Neural progenitor cell (in vitro differentiated cells): ENCODE measurements around the gene PCDH9. TPM values are rescaled to one million over a fixed set of nuclear protein-coding genes. Genes with fewer than 3 reads are reported as not detected.

Source experiments
- DNase-seq: peaks from one replicate; pipeline ENCODE4 v3.0.0-alpha.2; 2016; ENCODE audit warnings: low spot score
- H2AFZ ChIP-seq: fragments of 200-600 bp; sonication (generic); replicated peaks from 2 replicates; pipeline ENCODE4 v1.6.1; 2016; ENCODE audit warnings: antibody characterized with exemption
- H3F3A ChIP-seq: fragments of 200-600 bp; sonication (generic); 2 replicates; pipeline ENCODE4 v1.6.1; 2016; ENCODE audit warnings: antibody characterized with exemption, low read depth
- H3K27ac ChIP-seq: fragments of 200-600 bp; sonication (generic); 2 replicates; pipeline ENCODE4 v1.5.1; 2016; ENCODE audit warnings: mild to moderate bottlenecking
- H3K27me3 ChIP-seq: fragments of 200-600 bp; sonication (generic); 2 replicates; pipeline ENCODE4 v1.6.1; 2016; ENCODE audit warnings: mild to moderate bottlenecking, moderate library complexity
- H3K36me3 ChIP-seq: fragments of 200-600 bp; sonication (generic); 2 replicates; pipeline ENCODE4 v1.5.1; 2016
- H3K4me1 ChIP-seq: fragments of 200-600 bp; sonication (generic); 2 replicates; pipeline ENCODE4 v1.6.1; 2016; ENCODE audit warnings: mixed run types
- H3K4me2 ChIP-seq: fragments of 200-600 bp; sonication (generic); 2 replicates; pipeline ENCODE4 v1.6.1; 2016
- H3K4me3 ChIP-seq: fragments of 200-600 bp; sonication (generic); 2 replicates; pipeline ENCODE4 v1.5.1; 2016
- H3K79me2 ChIP-seq: fragments of 200-600 bp; sonication (generic); 2 replicates; pipeline ENCODE4 v1.6.1; 2016; ENCODE audit warnings: low read depth
- H3K9ac ChIP-seq: fragments of 200-600 bp; sonication (generic); 2 replicates; pipeline ENCODE4 v1.6.1; 2016
- H3K9me3 ChIP-seq: fragments of 200-600 bp; sonication (generic); 2 replicates; pipeline ENCODE4 v1.5.1; 2016; ENCODE audit warnings: low read depth
- H4K20me1 ChIP-seq: fragments of 200-600 bp; sonication (generic); 2 replicates; pipeline ENCODE4 v1.6.1; 2016; ENCODE audit warnings: low read depth
- H3K27ac Mint-ChIP-seq: 3 replicates; pipeline ENCODE4 v1.8.0; 2021; ENCODE audit warnings: mixed read lengths
- H3K27me3 Mint-ChIP-seq: 2 replicates; pipeline ENCODE4 v1.8.0; 2022; ENCODE audit warnings: low read depth, mild to moderate bottlenecking, inconsistent platforms, moderate library complexity, mixed read lengths; ENCODE audit not compliant: insufficient read depth
- H3K36me3 Mint-ChIP-seq: 3 replicates; pipeline ENCODE4 v1.8.0; 2021; ENCODE audit warnings: mixed read lengths
- H3K4me1 Mint-ChIP-seq: 3 replicates; pipeline ENCODE4 v1.8.0; 2021; ENCODE audit warnings: mixed read lengths
- H3K4me3 Mint-ChIP-seq: 3 replicates; pipeline ENCODE4 v1.8.0; 2021; ENCODE audit warnings: mild to moderate bottlenecking, moderate library complexity, mixed read lengths
- H3K9me3 Mint-ChIP-seq: 3 replicates; pipeline ENCODE4 v1.8.0; 2020; ENCODE audit warnings: mixed read lengths
- CTCF ChIP-seq: fragments of 200-600 bp; sonication (generic); IDR thresholded peaks from 2 replicates; pipeline ENCODE4 v1.5.1; 2017; ENCODE audit warnings: antibody characterized with exemption, mild to moderate bottlenecking
- EZH2 ChIP-seq: fragments of 200-600 bp; sonication (generic); IDR thresholded peaks from 2 replicates; pipeline ENCODE4 v1.6.1; 2017; ENCODE audit warnings: antibody characterized with exemption, mild to moderate bottlenecking, moderate library complexity
- EZH2phosphoT487 ChIP-seq: fragments of 200-600 bp; sonication (generic); IDR thresholded peaks from 2 replicates; pipeline ENCODE4 v1.6.1; 2017; ENCODE audit warnings: antibody characterized with exemption
- total RNA-seq: library from RNA; depleted of rRNA; stranded (reverse); fragments of >200 nt; gene quantifications from 2 replicates; pipeline ENCODE4 v1.2.3, GENCODE V29; 2015; ENCODE audit warnings: low replicate concordance

Gene PCDH9
- total RNA-seq, 1 donor from 2014 or later, result 0.24 TPM

- no peak overlapping the region for H3K4me3 ChIP-seq
- Mint-ChIP-seq H3K9me3 (peaks cover 8% of the 10 kb centered on the region), H3K36me3 (peaks cover 6% of the 10 kb centered on the region), H3K27me3 (no peaks in the 10 kb centered on the region), H3K4me1 (no peaks in the 10 kb centered on the region), H3K4me3 (no peak overlapping the region), H3K27ac (no peak overlapping the region)
- no peak for DNase-seq
- H3K79me2 ChIP-seq, result no peaks in the 10 kb centered on the region
- no peaks in the 10 kb centered on the region for H4K20me1 ChIP-seq
- no peak overlapping the region for H3K4me2 ChIP-seq
- TF ChIP-seq CTCF (no peak), EZH2 (no peak), EZH2phosphoT487 (no peak)
- H3K36me3 ChIP-seq, result no peaks in the 10 kb centered on the region
- H2AFZ ChIP-seq, result no peak overlapping the region
- no peaks in the 10 kb centered on the region for H3K4me1 ChIP-seq
- H3K27me3 ChIP-seq, result no peaks in the 10 kb centered on the region
- no peaks in the 10 kb centered on the region for H3K9me3 ChIP-seq
- H3F3A ChIP-seq, result no peaks in the 10 kb centered on the region
- H3K27ac ChIP-seq, result no peak overlapping the region
- H3K9ac ChIP-seq, result no peak overlapping the region
Measured at GRCh38 chr13:66567899-66568612, 662.1 kb downstream of the PCDH9 start.

GRCh38 chr13:66565279-66565678, 664.9 kb downstream of the PCDH9 start:
- H3K9me3 Mint-ChIP-seq, result peaks cover 19% of the 10 kb centered on the region
- Histone ChIP-seq H3K4me1 (no peaks in the 10 kb centered on the region), H3K36me3 (no peaks in the 10 kb centered on the region), H3K9ac (no peak overlapping the region), H3K9me3 (no peaks in the 10 kb centered on the region), H3K4me2 (no peak overlapping the region), H3F3A (no peaks in the 10 kb centered on the region), H4K20me1 (no peaks in the 10 kb centered on the region), H3K4me3 (no peak overlapping the region), H3K27me3 (no peaks in the 10 kb centered on the region), H3K27ac (no peak overlapping the region), H2AFZ (peak overlapping the region; percentile 36), H3K79me2 (no peaks in the 10 kb centered on the region)
- DNase-seq, result no peak
- H3K4me1 Mint-ChIP-seq, result peaks cover 3% of the 10 kb centered on the region
- H3K36me3 Mint-ChIP-seq, result peaks cover 7% of the 10 kb centered on the region
- TF ChIP-seq EZH2, result no peak
- no peak for TF ChIP-seq CTCF
- TF ChIP-seq EZH2phosphoT487, result no peak
- peaks cover 1% of the 10 kb centered on the region for H3K27me3 Mint-ChIP-seq
- H3K27ac Mint-ChIP-seq, result no peak overlapping the region
- no peak overlapping the region for H3K4me3 Mint-ChIP-seq

GRCh38 chr13:66563076-66563475, 667.1 kb downstream of the PCDH9 start:
- H3K27ac Mint-ChIP-seq, result no peak overlapping the region
- peaks cover 5% of the 10 kb centered on the region for H3K27me3 Mint-ChIP-seq
- H3K4me1 Mint-ChIP-seq, result peaks cover 23% of the 10 kb centered on the region

More at GRCh38 chr13:66563076-66563475, 667.1 kb downstream of the PCDH9 start:
- H3K9ac ChIP-seq, result no peak overlapping the region
- H3K4me3 ChIP-seq, result no peak overlapping the region
- H3K4me2 ChIP-seq, result no peak overlapping the region
- DNase-seq, result no peak
- TF ChIP-seq EZH2phosphoT487 (no peak), EZH2 (no peak), CTCF (no peak)
- H3K79me2 ChIP-seq, result no peaks in the 10 kb centered on the region
- H2AFZ ChIP-seq, result no peak overlapping the region
- no peaks in the 10 kb centered on the region for H3F3A ChIP-seq
- H3K36me3 ChIP-seq, result no peaks in the 10 kb centered on the region
- no peaks in the 10 kb centered on the region for H3K27me3 ChIP-seq
- Mint-ChIP-seq H3K36me3 (peaks cover 11% of the 10 kb centered on the region), H3K4me3 (no peak overlapping the region), H3K9me3 (peaks cover 30% of the 10 kb centered on the region)
- no peak overlapping the region for H3K27ac ChIP-seq
- H3K4me1 ChIP-seq, result no peaks in the 10 kb centered on the region
- no peaks in the 10 kb centered on the region for H4K20me1 ChIP-seq
- no peaks in the 10 kb centered on the region for H3K9me3 ChIP-seq
